Neural progenitor cell (in vitro differentiated cells): Measurements from ENCODE around the gene FYCO1. TPM values are rescaled to one million over a fixed set of nuclear protein-coding genes. Genes with fewer than 3 reads are reported as not detected.

Experiments
- DNase-seq: peaks from one replicate; pipeline ENCODE4 v3.0.0-alpha.2; 2016; ENCODE audit warnings: low spot score
- H2AFZ ChIP-seq: fragments of 200-600 bp; sonication (generic); replicated peaks from 2 replicates; pipeline ENCODE4 v1.6.1; 2016; ENCODE audit warnings: antibody characterized with exemption
- H3F3A ChIP-seq: fragments of 200-600 bp; sonication (generic); 2 replicates; pipeline ENCODE4 v1.6.1; 2016; ENCODE audit warnings: antibody characterized with exemption, low read depth
- H3K27ac ChIP-seq: fragments of 200-600 bp; sonication (generic); 2 replicates; pipeline ENCODE4 v1.5.1; 2016; ENCODE audit warnings: mild to moderate bottlenecking
- H3K27me3 ChIP-seq: fragments of 200-600 bp; sonication (generic); 2 replicates; pipeline ENCODE4 v1.6.1; 2016; ENCODE audit warnings: mild to moderate bottlenecking, moderate library complexity
- H3K36me3 ChIP-seq: fragments of 200-600 bp; sonication (generic); 2 replicates; pipeline ENCODE4 v1.5.1; 2016
- H3K4me1 ChIP-seq: fragments of 200-600 bp; sonication (generic); 2 replicates; pipeline ENCODE4 v1.6.1; 2016; ENCODE audit warnings: mixed run types
- H3K4me2 ChIP-seq: fragments of 200-600 bp; sonication (generic); 2 replicates; pipeline ENCODE4 v1.6.1; 2016
- H3K4me3 ChIP-seq: fragments of 200-600 bp; sonication (generic); 2 replicates; pipeline ENCODE4 v1.5.1; 2016
- H3K79me2 ChIP-seq: fragments of 200-600 bp; sonication (generic); 2 replicates; pipeline ENCODE4 v1.6.1; 2016; ENCODE audit warnings: low read depth
- H3K9ac ChIP-seq: fragments of 200-600 bp; sonication (generic); 2 replicates; pipeline ENCODE4 v1.6.1; 2016
- H3K9me3 ChIP-seq: fragments of 200-600 bp; sonication (generic); 2 replicates; pipeline ENCODE4 v1.5.1; 2016; ENCODE audit warnings: low read depth
- H4K20me1 ChIP-seq: fragments of 200-600 bp; sonication (generic); 2 replicates; pipeline ENCODE4 v1.6.1; 2016; ENCODE audit warnings: low read depth
- H3K27ac Mint-ChIP-seq: 3 replicates; pipeline ENCODE4 v1.8.0; 2021; ENCODE audit warnings: mixed read lengths
- H3K27me3 Mint-ChIP-seq: 2 replicates; pipeline ENCODE4 v1.8.0; 2022; ENCODE audit warnings: low read depth, mild to moderate bottlenecking, inconsistent platforms, moderate library complexity, mixed read lengths; ENCODE audit not compliant: insufficient read depth
- H3K36me3 Mint-ChIP-seq: 3 replicates; pipeline ENCODE4 v1.8.0; 2021; ENCODE audit warnings: mixed read lengths
- H3K4me1 Mint-ChIP-seq: 3 replicates; pipeline ENCODE4 v1.8.0; 2021; ENCODE audit warnings: mixed read lengths
- H3K4me3 Mint-ChIP-seq: 3 replicates; pipeline ENCODE4 v1.8.0; 2021; ENCODE audit warnings: mild to moderate bottlenecking, moderate library complexity, mixed read lengths
- H3K9me3 Mint-ChIP-seq: 3 replicates; pipeline ENCODE4 v1.8.0; 2020; ENCODE audit warnings: mixed read lengths
- CTCF ChIP-seq: fragments of 200-600 bp; sonication (generic); IDR thresholded peaks from 2 replicates; pipeline ENCODE4 v1.5.1; 2017; ENCODE audit warnings: antibody characterized with exemption, mild to moderate bottlenecking
- EZH2 ChIP-seq: fragments of 200-600 bp; sonication (generic); IDR thresholded peaks from 2 replicates; pipeline ENCODE4 v1.6.1; 2017; ENCODE audit warnings: antibody characterized with exemption, mild to moderate bottlenecking, moderate library complexity
- EZH2phosphoT487 ChIP-seq: fragments of 200-600 bp; sonication (generic); IDR thresholded peaks from 2 replicates; pipeline ENCODE4 v1.6.1; 2017; ENCODE audit warnings: antibody characterized with exemption
- total RNA-seq: library from RNA; depleted of rRNA; stranded (reverse); fragments of >200 nt; gene quantifications from 2 replicates; pipeline ENCODE4 v1.2.3, GENCODE V29; 2015; ENCODE audit warnings: low replicate concordance

FYCO1 gene
- total RNA-seq, 1 donor from 2014 or later = 6.8 TPM

- H3K4me2 ChIP-seq = no peak overlapping the region
- Mint-ChIP-seq H3K9me3 (no peaks in the 10 kb centered on the region), H3K4me3 (no peak overlapping the region), H3K27me3 (no peaks in the 10 kb centered on the region), H3K4me1 (peaks cover 3% of the 10 kb centered on the region), H3K36me3 (peaks cover 9% of the 10 kb centered on the region), H3K27ac (no peak overlapping the region)
- no peaks in the 10 kb centered on the region for H3K36me3 ChIP-seq
- H3K4me3 ChIP-seq = no peak overlapping the region
- H3K27me3 ChIP-seq = no peaks in the 10 kb centered on the region
- H3K27ac ChIP-seq = no peak overlapping the region
- DNase-seq = no peak
- H2AFZ ChIP-seq = no peak overlapping the region
- H3F3A ChIP-seq = no peaks in the 10 kb centered on the region
- no peaks in the 10 kb centered on the region for H4K20me1 ChIP-seq
- no peaks in the 10 kb centered on the region for H3K4me1 ChIP-seq
- no peaks in the 10 kb centered on the region for H3K9me3 ChIP-seq
- no peak overlapping the region for H3K9ac ChIP-seq
- H3K79me2 ChIP-seq = no peaks in the 10 kb centered on the region
- TF ChIP-seq EZH2phosphoT487 = no peak
- no peak for TF ChIP-seq EZH2
- no peak for TF ChIP-seq CTCF
Observed at GRCh38 chr3:45942051-45942825, 53.4 kb downstream of the FYCO1 start.

- Histone ChIP-seq H3K9me3 (no peaks in the 10 kb centered on the region), H3K79me2 (no peaks in the 10 kb centered on the region), H3K9ac (no peak overlapping the region), H4K20me1 (no peaks in the 10 kb centered on the region), H3K4me1 (no peaks in the 10 kb centered on the region), H2AFZ (no peak overlapping the region), H3K27ac (no peak overlapping the region), H3K36me3 (no peaks in the 10 kb centered on the region), H3K27me3 (no peaks in the 10 kb centered on the region), H3K4me3 (no peak overlapping the region), H3K4me2 (no peak overlapping the region), H3F3A (no peaks in the 10 kb centered on the region)
- no peak for DNase-seq
- Mint-ChIP-seq H3K4me1 (peaks cover 3% of the 10 kb centered on the region), H3K27me3 (no peaks in the 10 kb centered on the region), H3K9me3 (no peaks in the 10 kb centered on the region), H3K4me3 (no peak overlapping the region), H3K36me3 (no peaks in the 10 kb centered on the region), H3K27ac (no peak overlapping the region)
- TF ChIP-seq CTCF (no peak), EZH2phosphoT487 (no peak), EZH2 (no peak)
Observed at GRCh38 chr3:45940781-45941365, 54.8 kb downstream of the FYCO1 start.

- Mint-ChIP-seq H3K36me3 (peaks cover 3% of the 10 kb centered on the region), H3K27me3 (no peaks in the 10 kb centered on the region), H3K9me3 (no peaks in the 10 kb centered on the region), H3K27ac (no peak overlapping the region), H3K4me1 (peaks cover 3% of the 10 kb centered on the region), H3K4me3 (no peak overlapping the region)
- H3K4me1 ChIP-seq = no peaks in the 10 kb centered on the region
- H4K20me1 ChIP-seq = no peaks in the 10 kb centered on the region
- no peak for DNase-seq
- H3K27ac ChIP-seq = no peak overlapping the region
- no peaks in the 10 kb centered on the region for H3K36me3 ChIP-seq
- no peak overlapping the region for H3K9ac ChIP-seq
- H3K4me2 ChIP-seq = no peak overlapping the region
- H3F3A ChIP-seq = no peaks in the 10 kb centered on the region
- H3K27me3 ChIP-seq = no peaks in the 10 kb centered on the region
- no peak overlapping the region for H3K4me3 ChIP-seq
- no peaks in the 10 kb centered on the region for H3K9me3 ChIP-seq
- no peak overlapping the region for H2AFZ ChIP-seq
- H3K79me2 ChIP-seq = no peaks in the 10 kb centered on the region
- TF ChIP-seq EZH2phosphoT487 (no peak), EZH2 (no peak), CTCF (no peak)
Observed at GRCh38 chr3:45940004-45940780, 55.4 kb downstream of the FYCO1 start.
